B cell (primary cell): ENCODE results near the gene ACMSD. TPM values are rescaled to one million over a fixed set of nuclear protein-coding genes. Genes with fewer than 3 reads are reported as not detected.
"Not testable (repeated sequence)": the region's sequence is repeated elsewhere in the genome, so short reads cannot be mapped to it uniquely, and the experiment has no call there.

Source experiments
- ATAC-seq: fragments of 200-7000 bp; cut with Tn5 transposase; one replicate; pipeline ENCODE4 v1.10.0; 2021; ENCODE audit warnings: low read depth, mild to moderate bottlenecking, moderate number of reproducible peaks, moderate library complexity
- CTCF ChIA-PET: fragments of 350-600 bp; sonication (Branson Sonifier 250); formaldehyde crosslinking; loops from one replicate; lab custom pipeline; 2021; ENCODE audit warnings: antibody characterized with exemption, inconsistent platforms; lab: Charles Lee
- POLR2A ChIA-PET: fragments of 350-600 bp; sonication (Branson Sonifier 250); formaldehyde crosslinking; loops from one replicate; lab custom pipeline; 2021; ENCODE audit warnings: antibody characterized with exemption; lab: Charles Lee
- DNase-seq: peaks from one replicate; pipeline ENCODE4 v3.0.0; 2013
- H2AFZ ChIP-seq: 2 replicates; pipeline ENCODE4 v1.6.1; 2012; ENCODE audit warnings: mild to moderate bottlenecking, low read depth, low read length; ENCODE audit not compliant: insufficient read depth, poor library complexity, severe bottlenecking
- H3K27ac ChIP-seq, 2 donors: 1 replicate in 1 of 2; 2 replicates in 1 of 2; pipeline ENCODE4 v1.5.1; 2012 to 2013; ENCODE audit warnings: low read length in 2 of 2, mild to moderate bottlenecking in 2 of 2, moderate library complexity in 1 of 2
- H3K27me3 ChIP-seq, 4 experiments: fragments of 200-600 bp in 1 of 4; sonication (generic) in 1 of 4; replicated peaks in 1 of 4; 1 replicate in 2 of 4; 2 replicates in 2 of 4; pipeline versions ENCODE4 v1.6.1 to v1.7.0; 2013 to 2016; ENCODE audit warnings: low read length in 3 of 4, mild to moderate bottlenecking in 2 of 4, mixed read lengths in 1 of 4, moderate library complexity in 1 of 4; ENCODE audit not compliant: insufficient read depth in 4 of 4, control insufficient read depth in 3 of 4; ENCODE audit errors: control extremely low read depth in 1 of 4
- H3K36me3 ChIP-seq, 2 experiments: replicated peaks in 1 of 2; 1 replicate in 1 of 2; 2 replicates in 1 of 2; pipeline versions ENCODE4 v1.6.1 to v1.7.1; 2013; ENCODE audit warnings: low read length in 1 of 2; ENCODE audit not compliant: insufficient read depth in 2 of 2, control insufficient read depth in 1 of 2; ENCODE audit errors: control extremely low read depth in 1 of 2, extremely low read depth in 1 of 2
- H3K4me1 ChIP-seq, 2 donors: fragments of 200-600 bp in 1 of 2; sonication (generic) in 1 of 2; 1 replicate in 1 of 2; 2 replicates in 1 of 2; pipeline versions ENCODE4 v1.5.1 to v1.6.1; 2013 to 2017; ENCODE audit warnings: low read length in 2 of 2; ENCODE audit not compliant: control insufficient read depth in 2 of 2, insufficient read depth in 2 of 2
- H3K4me2 ChIP-seq: replicated peaks from 2 replicates; pipeline ENCODE3; 2012; ENCODE audit warnings: mild to moderate bottlenecking, low read depth, low read length; ENCODE audit not compliant: poor library complexity, severe bottlenecking
- H3K4me3 ChIP-seq, 5 experiments: fragments of 200-600 bp in 1 of 5; sonication (generic) in 1 of 5; 1 replicate in 3 of 5; 2 replicates in 2 of 5; pipeline versions ENCODE4 v1.5.1 to v1.7.0; 2011 to 2016; ENCODE audit warnings: low read length in 4 of 5, mild to moderate bottlenecking in 4 of 5, low read depth in 2 of 5, control low read depth in 1 of 5, moderate library complexity in 1 of 5; ENCODE audit not compliant: insufficient read depth in 1 of 5; ENCODE audit errors: control extremely low read depth in 1 of 5, extremely low read depth in 1 of 5
- H3K79me2 ChIP-seq: fragments of 200-600 bp; sonication (generic); one replicate; pipeline ENCODE4 v1.6.0; 2016; ENCODE audit warnings: low read length; ENCODE audit not compliant: control insufficient read depth, insufficient read depth
- H3K9ac ChIP-seq: fragments of 200-600 bp; sonication (generic); 2 replicates; pipeline ENCODE4 v1.6.1; 2017; ENCODE audit warnings: mild to moderate bottlenecking, low read length, moderate library complexity
- H3K9me3 ChIP-seq, 3 donors: one replicate each; pipeline versions ENCODE4 v1.6.1 to v1.7.1; 2013; ENCODE audit warnings: low read length in 2 of 3; ENCODE audit not compliant: control insufficient read depth in 2 of 3, insufficient read depth in 1 of 3; ENCODE audit errors: control extremely low read depth in 1 of 3
- H4K20me1 ChIP-seq: 2 replicates; pipeline ENCODE4 v1.6.0; 2012; ENCODE audit warnings: mild to moderate bottlenecking, low read length; ENCODE audit not compliant: insufficient read depth, control insufficient read depth, poor library complexity, severe bottlenecking
- H3K27ac Mint-ChIP-seq: one replicate; pipeline ENCODE4 v1.8.0; 2021; ENCODE audit warnings: mixed read lengths
- H3K27me3 Mint-ChIP-seq: one replicate; pipeline ENCODE4 v1.8.0; 2021; ENCODE audit warnings: mixed read lengths
- H3K4me1 Mint-ChIP-seq: one replicate; pipeline ENCODE4 v1.8.0; 2021; ENCODE audit warnings: mixed read lengths
- H3K4me3 Mint-ChIP-seq: one replicate; pipeline ENCODE4 v1.8.0; 2021; ENCODE audit warnings: mixed read lengths
- H3K9me3 Mint-ChIP-seq: one replicate; pipeline ENCODE4 v1.8.0; 2022; ENCODE audit warnings: mixed read lengths; ENCODE audit not compliant: insufficient read depth
- CTCF ChIP-seq: fragments of 200-600 bp; IDR thresholded peaks from one replicate; pipeline ENCODE4 v1.8.0; 2022; ENCODE audit warnings: antibody characterized with exemption, mild to moderate bottlenecking
- EZH2 ChIP-seq: IDR thresholded peaks from 2 replicates; pipeline ENCODE4 v1.6.1; 2012; ENCODE audit warnings: borderline replicate concordance, low read depth, mild to moderate bottlenecking, moderate library complexity, low read length; ENCODE audit not compliant: insufficient read depth, poor library complexity, severe bottlenecking
- WGBS: methylation state at CpG from one replicate; pipeline ENCODE4 v1.1.5; 2013; ENCODE audit warnings: missing lambda C conversion rate; ENCODE audit not compliant: insufficient coverage; 5-methylcytosine and 5-hydroxymethylcytosine counted together
- intact Hi-C: fragments of 100-400 bp; cut with micrococcal nuclease; formaldehyde crosslinking; loops from one replicate; pipeline ENCODE4 v1.10.0; 2022
- polyA plus RNA-seq: library from polyadenylated mRNA; depleted of rRNA; stranded (reverse); fragments of >200 nt; gene quantifications from 2 replicates; pipeline ENCODE4 v1.2.3, GENCODE V29; 2012
- total RNA-seq, 2 donors: library from RNA; stranded (reverse); fragments of 120-200 nt in 1 of 2; gene quantifications; 1 replicate in 1 of 2; 2 replicates in 1 of 2; pipeline versions ENCODE4 v1.2.3 to v1.2.4, GENCODE V29; 2013 to 2022

The ACMSD gene
- total and polyA plus RNA-seq, 2 donors (not counting 1 experiment from before 2014, with no cell fraction given) = not detected

- no peaks in the 10 kb centered on the region for H4K20me1 ChIP-seq
- no peaks in the 10 kb centered on the region for H3K79me2 ChIP-seq
- Mint-ChIP-seq H3K27ac (no peak overlapping the region), H3K9me3 (no peaks in the 10 kb centered on the region), H3K4me3 (no peak overlapping the region), H3K27me3 (peaks cover 7% of the 10 kb centered on the region), H3K4me1 (no peaks in the 10 kb centered on the region)
- no peak for ATAC-seq
- H3K4me3 ChIP-seq = no peak overlapping the region
- CTCF ChIA-PET = interaction anchor here (1.9 kb wide), 1 partner anchor 17 kb away, joined by 5 read pairs; no protein-coding TSS in a partner anchor
- 85% methylated on average over 2 of the region's 3 CpGs for WGBS
- intact Hi-C loops = no loop called here
- H3K36me3 ChIP-seq = no peaks in the 10 kb centered on the region
- DNase-seq = no peak
- no peak overlapping the region for H3K27ac ChIP-seq
- TF ChIP-seq CTCF = no peak
- TF ChIP-seq EZH2 = no peak
- H3K27me3 ChIP-seq = no peaks in the 10 kb centered on the region
- POLR2A ChIA-PET = no interaction called here
- H3K4me1 ChIP-seq = no peaks in the 10 kb centered on the region
- H2AFZ ChIP-seq = no peak overlapping the region
- peaks cover 0 to 25% (median 10%) of the 10 kb centered on the region in 3 donors for H3K9me3 ChIP-seq
- no peak overlapping the region for H3K9ac ChIP-seq
- no peak overlapping the region for H3K4me2 ChIP-seq
Observed at GRCh38 chr2:134799936-134800335, 38.5 kb upstream of the ACMSD start.

- CTCF ChIA-PET = interaction anchor here (1.9 kb wide), 1 partner anchor 17 kb away, joined by 5 read pairs; no protein-coding TSS in a partner anchor
- H4K20me1 ChIP-seq = no peaks in the 10 kb centered on the region
- no peak overlapping the region for H3K4me2 ChIP-seq
- Mint-ChIP-seq H3K4me3 (no peak overlapping the region), H3K9me3 (no peaks in the 10 kb centered on the region), H3K27ac (no peak overlapping the region), H3K27me3 (peaks cover 7% of the 10 kb centered on the region), H3K4me1 (no peaks in the 10 kb centered on the region)
- TF ChIP-seq EZH2 = no peak
- TF ChIP-seq CTCF = no peak
- H3K9me3 ChIP-seq = peaks cover 0 to 25% (median 10%) of the 10 kb centered on the region in 3 donors
- WGBS = no CpG with 5 or more reads among the region's 2 CpGs
- H3K79me2 ChIP-seq = no peaks in the 10 kb centered on the region
- no peak overlapping the region for H3K27ac ChIP-seq
- H2AFZ ChIP-seq = no peak overlapping the region
- POLR2A ChIA-PET = no interaction called here
- H3K4me1 ChIP-seq = no peaks in the 10 kb centered on the region
- ATAC-seq = no peak
- no peak for DNase-seq
- intact Hi-C loops = no loop called here
- no peak overlapping the region for H3K9ac ChIP-seq
- no peak overlapping the region for H3K4me3 ChIP-seq
- H3K36me3 ChIP-seq = no peaks in the 10 kb centered on the region
- no peaks in the 10 kb centered on the region for H3K27me3 ChIP-seq
Observed at GRCh38 chr2:134800341-134800740, 38.1 kb upstream of the ACMSD start.

GRCh38 chr2:134803609-134804405, 34.6 kb upstream of the ACMSD start:
- H3K27ac Mint-ChIP-seq, H3K9me3 Mint-ChIP-seq, ATAC-seq, H3K79me2 ChIP-seq, H2AFZ ChIP-seq, DNase-seq, H3K4me3 Mint-ChIP-seq, H3K27ac ChIP-seq, H3K4me3 ChIP-seq, H4K20me1 ChIP-seq, H3K4me2 ChIP-seq, H3K36me3 ChIP-seq, H3K27me3 ChIP-seq, H3K4me1 ChIP-seq, H3K27me3 Mint-ChIP-seq, intact Hi-C loops, H3K4me1 Mint-ChIP-seq, H3K9ac ChIP-seq, POLR2A ChIA-PET: not testable (repeated sequence)
- peaks cover 0 to 21% (median 10%) of the 10 kb centered on the region in 3 donors for H3K9me3 ChIP-seq
- CTCF ChIA-PET = interaction anchor here (0.6 to 1.5 kb wide), 2 partner anchors 26 to 349 kb away, joined by 3 read pairs; no protein-coding TSS in a partner anchor
- 30% methylated on average over 11 of the region's 13 CpGs for WGBS
